GM23338 (cell line): ENCODE data around the gene RCAN3. TPM values are rescaled to one million over a fixed set of nuclear protein-coding genes. Genes with fewer than 3 reads are reported as not detected.

Experiments used
- polyA plus RNA-seq: library from polyadenylated mRNA; unstranded; fragments of >200 nt; fragmentation: Nextera tagmentation; extraction: Ambion mirVana; gene quantifications from 2 replicates; pipeline ENCODE4 v1.2.1, GENCODE V29; 2016
- total RNA-seq: library from RNA; depleted of rRNA; stranded (reverse); fragments of >200 nt; shearing (Covaris generic); gene quantifications from 2 replicates; pipeline ENCODE4 v1.2.3, GENCODE V29; 2014
- TF ChIP-seq, protein P1 (sequence below): fragments of 250-450 bp; sonication (Bioruptor Pico); IDR thresholded peaks from 2 replicates; pipeline ENCODE4 v1.5.0; 2020; ENCODE audit warnings: mild to moderate bottlenecking, moderate library complexity
- TF ChIP-seq, protein P2 (sequence below), 2 experiments: fragments of 200-600 bp in 1 of 2; sonication (generic) in 1 of 2; conservative IDR thresholded peaks; 2 replicates each; pipeline versions ENCODE4 v1.5.1 to v1.6.1; 2016 to 2017; ENCODE audit warnings: antibody characterized with exemption in 2 of 2, low read depth in 2 of 2, mild to moderate bottlenecking in 2 of 2, moderate library complexity in 1 of 2
- TF ChIP-seq, protein P3 (sequence below): IDR thresholded peaks from one replicate; pipeline ENCODE4 v1.6.1; 2018; ENCODE audit warnings: antibody characterized with exemption; ENCODE audit not compliant: unreplicated experiment

The RCAN3 gene
- total and polyA plus RNA-seq, 2 experiments from 2014 or later: 8.9 to 11.2 TPM

DNA sequence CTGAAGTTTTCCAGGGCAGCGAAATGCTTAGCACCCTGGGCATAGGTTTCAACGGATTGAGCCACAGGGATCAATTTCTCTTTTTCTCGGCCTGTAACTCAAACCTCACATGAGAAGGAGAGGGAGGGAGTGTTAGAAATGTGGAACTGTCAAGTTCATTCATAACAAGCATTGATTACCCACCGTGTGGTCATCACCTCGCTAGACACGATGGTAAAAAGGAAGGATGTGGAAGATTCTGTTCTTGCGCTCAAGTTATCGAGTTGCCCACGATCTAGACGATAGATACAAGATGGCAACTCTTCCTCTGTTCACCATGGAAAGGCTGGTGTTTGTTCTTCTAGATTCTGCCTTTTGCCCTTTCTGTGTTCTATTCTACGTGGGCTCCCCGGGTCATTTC is 4.0 kb upstream of the RCAN3 start (continued):
- TF ChIP-seq, protein P1, sequence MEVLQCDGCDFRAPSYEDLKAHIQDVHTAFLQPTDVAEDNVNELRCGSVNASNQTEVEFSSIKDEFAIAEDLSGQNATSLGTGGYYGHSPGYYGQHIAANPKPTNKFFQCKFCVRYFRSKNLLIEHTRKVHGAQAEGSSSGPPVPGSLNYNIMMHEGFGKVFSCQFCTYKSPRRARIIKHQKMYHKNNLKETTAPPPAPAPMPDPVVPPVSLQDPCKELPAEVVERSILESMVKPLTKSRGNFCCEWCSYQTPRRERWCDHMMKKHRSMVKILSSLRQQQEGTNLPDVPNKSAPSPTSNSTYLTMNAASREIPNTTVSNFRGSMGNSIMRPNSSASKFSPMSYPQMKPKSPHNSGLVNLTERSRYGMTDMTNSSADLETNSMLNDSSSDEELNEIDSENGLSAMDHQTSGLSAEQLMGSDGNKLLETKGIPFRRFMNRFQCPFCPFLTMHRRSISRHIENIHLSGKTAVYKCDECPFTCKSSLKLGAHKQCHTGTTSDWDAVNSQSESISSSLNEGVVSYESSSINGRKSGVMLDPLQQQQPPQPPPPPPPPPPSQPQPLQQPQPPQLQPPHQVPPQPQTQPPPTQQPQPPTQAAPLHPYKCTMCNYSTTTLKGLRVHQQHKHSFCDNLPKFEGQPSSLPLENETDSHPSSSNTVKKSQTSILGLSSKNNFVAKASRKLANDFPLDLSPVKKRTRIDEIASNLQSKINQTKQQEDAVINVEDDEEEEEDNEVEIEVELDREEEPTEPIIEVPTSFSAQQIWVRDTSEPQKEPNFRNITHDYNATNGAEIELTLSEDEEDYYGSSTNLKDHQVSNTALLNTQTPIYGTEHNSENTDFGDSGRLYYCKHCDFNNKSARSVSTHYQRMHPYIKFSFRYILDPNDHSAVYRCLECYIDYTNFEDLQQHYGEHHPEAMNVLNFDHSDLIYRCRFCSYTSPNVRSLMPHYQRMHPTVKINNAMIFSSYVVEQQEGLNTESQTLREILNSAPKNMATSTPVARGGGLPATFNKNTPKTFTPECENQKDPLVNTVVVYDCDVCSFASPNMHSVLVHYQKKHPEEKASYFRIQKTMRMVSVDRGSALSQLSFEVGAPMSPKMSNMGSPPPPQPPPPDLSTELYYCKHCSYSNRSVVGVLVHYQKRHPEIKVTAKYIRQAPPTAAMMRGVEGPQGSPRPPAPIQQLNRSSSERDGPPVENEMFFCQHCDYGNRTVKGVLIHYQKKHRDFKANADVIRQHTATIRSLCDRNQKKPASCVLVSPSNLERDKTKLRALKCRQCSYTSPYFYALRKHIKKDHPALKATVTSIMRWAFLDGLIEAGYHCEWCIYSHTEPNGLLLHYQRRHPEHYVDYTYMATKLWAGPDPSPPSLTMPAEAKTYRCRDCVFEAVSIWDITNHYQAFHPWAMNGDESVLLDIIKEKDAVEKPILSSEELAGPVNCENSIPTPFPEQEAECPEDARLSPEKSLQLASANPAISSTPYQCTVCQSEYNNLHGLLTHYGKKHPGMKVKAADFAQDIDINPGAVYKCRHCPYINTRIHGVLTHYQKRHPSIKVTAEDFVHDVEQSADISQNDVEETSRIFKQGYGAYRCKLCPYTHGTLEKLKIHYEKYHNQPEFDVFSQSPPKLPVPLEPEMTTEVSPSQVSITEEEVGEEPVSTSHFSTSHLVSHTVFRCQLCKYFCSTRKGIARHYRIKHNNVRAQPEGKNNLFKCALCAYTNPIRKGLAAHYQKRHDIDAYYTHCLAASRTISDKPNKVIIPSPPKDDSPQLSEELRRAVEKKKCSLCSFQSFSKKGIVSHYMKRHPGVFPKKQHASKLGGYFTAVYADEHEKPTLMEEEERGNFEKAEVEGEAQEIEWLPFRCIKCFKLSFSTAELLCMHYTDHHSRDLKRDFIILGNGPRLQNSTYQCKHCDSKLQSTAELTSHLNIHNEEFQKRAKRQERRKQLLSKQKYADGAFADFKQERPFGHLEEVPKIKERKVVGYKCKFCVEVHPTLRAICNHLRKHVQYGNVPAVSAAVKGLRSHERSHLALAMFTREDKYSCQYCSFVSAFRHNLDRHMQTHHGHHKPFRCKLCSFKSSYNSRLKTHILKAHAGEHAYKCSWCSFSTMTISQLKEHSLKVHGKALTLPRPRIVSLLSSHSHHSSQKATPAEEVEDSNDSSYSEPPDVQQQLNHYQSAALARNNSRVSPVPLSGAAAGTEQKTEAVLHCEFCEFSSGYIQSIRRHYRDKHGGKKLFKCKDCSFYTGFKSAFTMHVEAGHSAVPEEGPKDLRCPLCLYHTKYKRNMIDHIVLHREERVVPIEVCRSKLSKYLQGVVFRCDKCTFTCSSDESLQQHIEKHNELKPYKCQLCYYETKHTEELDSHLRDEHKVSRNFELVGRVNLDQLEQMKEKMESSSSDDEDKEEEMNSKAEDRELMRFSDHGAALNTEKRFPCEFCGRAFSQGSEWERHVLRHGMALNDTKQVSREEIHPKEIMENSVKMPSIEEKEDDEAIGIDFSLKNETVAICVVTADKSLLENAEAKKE (CRISPR knock-in tag): no peak
- TF ChIP-seq, protein P2, sequence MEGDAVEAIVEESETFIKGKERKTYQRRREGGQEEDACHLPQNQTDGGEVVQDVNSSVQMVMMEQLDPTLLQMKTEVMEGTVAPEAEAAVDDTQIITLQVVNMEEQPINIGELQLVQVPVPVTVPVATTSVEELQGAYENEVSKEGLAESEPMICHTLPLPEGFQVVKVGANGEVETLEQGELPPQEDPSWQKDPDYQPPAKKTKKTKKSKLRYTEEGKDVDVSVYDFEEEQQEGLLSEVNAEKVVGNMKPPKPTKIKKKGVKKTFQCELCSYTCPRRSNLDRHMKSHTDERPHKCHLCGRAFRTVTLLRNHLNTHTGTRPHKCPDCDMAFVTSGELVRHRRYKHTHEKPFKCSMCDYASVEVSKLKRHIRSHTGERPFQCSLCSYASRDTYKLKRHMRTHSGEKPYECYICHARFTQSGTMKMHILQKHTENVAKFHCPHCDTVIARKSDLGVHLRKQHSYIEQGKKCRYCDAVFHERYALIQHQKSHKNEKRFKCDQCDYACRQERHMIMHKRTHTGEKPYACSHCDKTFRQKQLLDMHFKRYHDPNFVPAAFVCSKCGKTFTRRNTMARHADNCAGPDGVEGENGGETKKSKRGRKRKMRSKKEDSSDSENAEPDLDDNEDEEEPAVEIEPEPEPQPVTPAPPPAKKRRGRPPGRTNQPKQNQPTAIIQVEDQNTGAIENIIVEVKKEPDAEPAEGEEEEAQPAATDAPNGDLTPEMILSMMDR (conservative IDR thresholded peaks at IDR 0.05; ENCODE audit: low read depth in 2 of 2): no peak
- TF ChIP-seq, protein P3, sequence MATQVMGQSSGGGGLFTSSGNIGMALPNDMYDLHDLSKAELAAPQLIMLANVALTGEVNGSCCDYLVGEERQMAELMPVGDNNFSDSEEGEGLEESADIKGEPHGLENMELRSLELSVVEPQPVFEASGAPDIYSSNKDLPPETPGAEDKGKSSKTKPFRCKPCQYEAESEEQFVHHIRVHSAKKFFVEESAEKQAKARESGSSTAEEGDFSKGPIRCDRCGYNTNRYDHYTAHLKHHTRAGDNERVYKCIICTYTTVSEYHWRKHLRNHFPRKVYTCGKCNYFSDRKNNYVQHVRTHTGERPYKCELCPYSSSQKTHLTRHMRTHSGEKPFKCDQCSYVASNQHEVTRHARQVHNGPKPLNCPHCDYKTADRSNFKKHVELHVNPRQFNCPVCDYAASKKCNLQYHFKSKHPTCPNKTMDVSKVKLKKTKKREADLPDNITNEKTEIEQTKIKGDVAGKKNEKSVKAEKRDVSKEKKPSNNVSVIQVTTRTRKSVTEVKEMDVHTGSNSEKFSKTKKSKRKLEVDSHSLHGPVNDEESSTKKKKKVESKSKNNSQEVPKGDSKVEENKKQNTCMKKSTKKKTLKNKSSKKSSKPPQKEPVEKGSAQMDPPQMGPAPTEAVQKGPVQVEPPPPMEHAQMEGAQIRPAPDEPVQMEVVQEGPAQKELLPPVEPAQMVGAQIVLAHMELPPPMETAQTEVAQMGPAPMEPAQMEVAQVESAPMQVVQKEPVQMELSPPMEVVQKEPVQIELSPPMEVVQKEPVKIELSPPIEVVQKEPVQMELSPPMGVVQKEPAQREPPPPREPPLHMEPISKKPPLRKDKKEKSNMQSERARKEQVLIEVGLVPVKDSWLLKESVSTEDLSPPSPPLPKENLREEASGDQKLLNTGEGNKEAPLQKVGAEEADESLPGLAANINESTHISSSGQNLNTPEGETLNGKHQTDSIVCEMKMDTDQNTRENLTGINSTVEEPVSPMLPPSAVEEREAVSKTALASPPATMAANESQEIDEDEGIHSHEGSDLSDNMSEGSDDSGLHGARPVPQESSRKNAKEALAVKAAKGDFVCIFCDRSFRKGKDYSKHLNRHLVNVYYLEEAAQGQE: no peak
